Activated CD4-positive, CD25-positive, alpha-beta regulatory T cell treated with anti-CD3 and anti-CD28 coated beads, Interleukin-2, amount 50 U/mL, for 16 hours (primary cell): ENCODE data around the gene STAB2.

Source experiments
- DNase-seq: peaks from one replicate; pipeline ENCODE4 v3.0.0-alpha.2; 2020; ENCODE audit warnings: low read depth, low spot score

STAB2 gene

GRCh38 chr12:103688376-103689063, 101.4 kb downstream of the STAB2 start:
- DNase-seq: no peak

- no peak for DNase-seq
Measured at GRCh38 chr12:103690426-103690825, 103.4 kb downstream of the STAB2 start.

GRCh38 chr12:103691063-103691462, 104.0 kb downstream of the STAB2 start:
- no peak for DNase-seq

- no peak for DNase-seq
Measured at GRCh38 chr12:103696101-103696500, 109.0 kb downstream of the STAB2 start.

GRCh38 chr12:103697971-103698751, 111.1 kb downstream of the STAB2 start:
- DNase-seq: no peak

- DNase-seq: no peak
Measured at GRCh38 chr12:103698752-103699560, 111.9 kb downstream of the STAB2 start.

GRCh38 chr12:103705098-103705497, 118.0 kb downstream of the STAB2 start:
- DNase-seq: no peak

GRCh38 chr12:103705927-103706326, 118.9 kb downstream of the STAB2 start:
- no peak for DNase-seq

- DNase-seq: no peak
Measured at GRCh38 chr12:103707446-103707845, 120.4 kb downstream of the STAB2 start.

GRCh38 chr12:103710544-103710943, 123.5 kb downstream of the STAB2 start:
- no peak for DNase-seq

GRCh38 chr12:103712216-103712615, 125.1 kb downstream of the STAB2 start:
- no peak for DNase-seq

- DNase-seq: no peak
Measured at GRCh38 chr12:103715494-103715893, 128.4 kb downstream of the STAB2 start.

GRCh38 chr12:103716517-103717196, 129.6 kb downstream of the STAB2 start:
- DNase-seq: no peak

GRCh38 chr12:103725398-103725797, 138.3 kb downstream of the STAB2 start:
- no peak for DNase-seq

GRCh38 chr12:103727638-103728037, 140.6 kb downstream of the STAB2 start:
- no peak for DNase-seq

- DNase-seq: no peak
Measured at GRCh38 chr12:103728323-103728722, 141.2 kb downstream of the STAB2 start.

GRCh38 chr12:103729499-103729898, 142.4 kb downstream of the STAB2 start:
- no peak for DNase-seq

- no peak for DNase-seq
Measured at GRCh38 chr12:103731539-103731938, 144.5 kb downstream of the STAB2 start.

- DNase-seq: no peak
Measured at GRCh38 chr12:103734863-103735262, 147.8 kb downstream of the STAB2 start.

GRCh38 chr12:103735291-103735690, 148.2 kb downstream of the STAB2 start:
- no peak for DNase-seq

- DNase-seq: no peak
Measured at GRCh38 chr12:103736572-103736971, 149.5 kb downstream of the STAB2 start.

- no peak for DNase-seq
Measured at GRCh38 chr12:103737881-103738280, 150.8 kb downstream of the STAB2 start.
